ENCODE results near the gene ZNF691.

Gene ZNF691

GRCh38 chr1:42841010-42841409 is 5.4 kb upstream of the ZNF691 start:
- Mint-ChIP-seq H3K4me3 (no peak overlapping the region), H3K36me3 (ENCODE audit: insufficient read depth) (no peaks in the 10 kb centered on the region), H3K9me3 (no peaks in the 10 kb centered on the region), H3K4me1 (ENCODE audit: low read depth in 2 of 2) (no peaks in the 10 kb centered on the region), H3K27me3 (no peaks in the 10 kb centered on the region), H3K27ac (no peak overlapping the region)
- no peak for DNase-seq
- no peak for ATAC-seq (replicated peaks)

- peaks cover 0 to 3% of the 10 kb centered on the region in 2 donors for H3K4me1 Mint-ChIP-seq (ENCODE audit: low read depth in 2 of 2)
- ATAC-seq (replicated peaks) (no peak), DNase-seq (no peak)
- H3K4me3 Mint-ChIP-seq, result no peak overlapping the region
- no peaks in the 10 kb centered on the region for H3K9me3 Mint-ChIP-seq
- no peak overlapping the region for H3K27ac Mint-ChIP-seq
- no peaks in the 10 kb centered on the region for H3K36me3 Mint-ChIP-seq (ENCODE audit: insufficient read depth)
- no peaks in the 10 kb centered on the region for H3K27me3 Mint-ChIP-seq
Observed at GRCh38 chr1:42841440-42842147, 4.8 kb upstream of the ZNF691 start.

- peaks cover 20 to 22% of the 10 kb centered on the region in 2 donors for H3K4me1 Mint-ChIP-seq (ENCODE audit: low read depth in 2 of 2)
- no peak overlapping the region for H3K4me3 Mint-ChIP-seq
- no peaks in the 10 kb centered on the region for H3K36me3 Mint-ChIP-seq (ENCODE audit: insufficient read depth)
- DNase-seq (no peak), ATAC-seq (replicated peaks) (no peak)
- H3K27ac Mint-ChIP-seq, result no peak overlapping the region
- no peaks in the 10 kb centered on the region for H3K27me3 Mint-ChIP-seq
- no peaks in the 10 kb centered on the region for H3K9me3 Mint-ChIP-seq
Observed at GRCh38 chr1:42844592-42845140, 1.7 kb upstream of the ZNF691 start.

GRCh38 chr1:42845193-42845592 is 1.2 kb upstream of the ZNF691 start:
- H3K4me3 Mint-ChIP-seq, result no peak overlapping the region
- ATAC-seq (replicated peaks), result no peak
- no peak for DNase-seq
- peaks cover 22 to 26% of the 10 kb centered on the region in 2 donors for H3K4me1 Mint-ChIP-seq (ENCODE audit: low read depth in 2 of 2)
- H3K27me3 Mint-ChIP-seq, result no peaks in the 10 kb centered on the region
- no peaks in the 10 kb centered on the region for H3K36me3 Mint-ChIP-seq (ENCODE audit: insufficient read depth)
- no peaks in the 10 kb centered on the region for H3K9me3 Mint-ChIP-seq
- no peak overlapping the region for H3K27ac Mint-ChIP-seq

- Mint-ChIP-seq H3K9me3 (no peaks in the 10 kb centered on the region), H3K36me3 (ENCODE audit: insufficient read depth) (no peaks in the 10 kb centered on the region), H3K4me3 (peak overlapping the region; percentile 85 to 94), H3K27ac (peak overlapping the region; percentile 63 to 92), H3K4me1 (ENCODE audit: low read depth in 2 of 2) (peaks cover 22 to 26% of the 10 kb centered on the region in 2 donors), H3K27me3 (no peaks in the 10 kb centered on the region)
- DNase-seq (no peak), ATAC-seq (replicated peaks) (peak; percentile 5)
Observed at GRCh38 chr1:42845866-42846256, 552 bp upstream of the ZNF691 start.

- Mint-ChIP-seq H3K27me3 (no peaks in the 10 kb centered on the region), H3K4me1 (ENCODE audit: low read depth in 2 of 2) (peaks cover 22 to 26% of the 10 kb centered on the region in 2 donors), H3K9me3 (no peaks in the 10 kb centered on the region), H3K27ac (peak overlapping the region; percentile 63 to 92), H3K36me3 (ENCODE audit: insufficient read depth) (no peaks in the 10 kb centered on the region), H3K4me3 (peak overlapping the region; percentile 85 to 94)
- ATAC-seq (replicated peaks) (no peak), DNase-seq (no peak)
Observed at GRCh38 chr1:42847111-42847595, 740 bp downstream of the ZNF691 start.

GRCh38 chr1:42847721-42848460 is 1.5 kb downstream of the ZNF691 start:
- H3K36me3 Mint-ChIP-seq (ENCODE audit: insufficient read depth), result no peaks in the 10 kb centered on the region
- ATAC-seq (replicated peaks) (no peak), DNase-seq (no peak)
- no peaks in the 10 kb centered on the region for H3K27me3 Mint-ChIP-seq
- H3K9me3 Mint-ChIP-seq, result no peaks in the 10 kb centered on the region
- H3K4me1 Mint-ChIP-seq (ENCODE audit: low read depth in 2 of 2), result peaks cover 22 to 26% of the 10 kb centered on the region in 2 donors
- peak overlapping the region; percentile 85 to 94 for H3K4me3 Mint-ChIP-seq
- H3K27ac Mint-ChIP-seq, result peak overlapping the region; percentile 63 to 92

GRCh38 chr1:42848823-42849537 is 2.6 kb downstream of the ZNF691 start:
- Mint-ChIP-seq H3K4me3 (no peak overlapping the region), H3K27ac (peak overlapping the region; percentile 28 to 92), H3K9me3 (no peaks in the 10 kb centered on the region), H3K36me3 (ENCODE audit: insufficient read depth) (no peaks in the 10 kb centered on the region), H3K4me1 (ENCODE audit: low read depth in 2 of 2) (peaks cover 22 to 26% of the 10 kb centered on the region in 2 donors), H3K27me3 (no peaks in the 10 kb centered on the region)
- ATAC-seq (replicated peaks) (no peak), DNase-seq (no peak)

- DNase-seq (no peak), ATAC-seq (replicated peaks) (no peak)
- Mint-ChIP-seq H3K27me3 (no peaks in the 10 kb centered on the region), H3K4me3 (no peak overlapping the region), H3K9me3 (no peaks in the 10 kb centered on the region), H3K36me3 (ENCODE audit: insufficient read depth) (no peaks in the 10 kb centered on the region), H3K4me1 (ENCODE audit: low read depth in 2 of 2) (peaks cover 22 to 26% of the 10 kb centered on the region in 2 donors), H3K27ac (peak overlapping the region in 1 of 2 donors; percentile 5)
Observed at GRCh38 chr1:42849944-42850343, 3.5 kb downstream of the ZNF691 start.

GRCh38 chr1:42851420-42851819 is 5.0 kb downstream of the ZNF691 start:
- no peak for ATAC-seq (replicated peaks)
- peaks cover 2% of the 10 kb centered on the region for H3K36me3 Mint-ChIP-seq (ENCODE audit: insufficient read depth)
- H3K27ac Mint-ChIP-seq, result no peak overlapping the region
- no peaks in the 10 kb centered on the region for H3K27me3 Mint-ChIP-seq
- H3K4me1 Mint-ChIP-seq (ENCODE audit: low read depth in 2 of 2), result peaks cover 19 to 26% of the 10 kb centered on the region in 2 donors
- no peaks in the 10 kb centered on the region for H3K9me3 Mint-ChIP-seq
- H3K4me3 Mint-ChIP-seq, result no peak overlapping the region
- DNase-seq, result no peak

- Mint-ChIP-seq H3K27ac (no peak overlapping the region), H3K9me3 (no peaks in the 10 kb centered on the region), H3K4me1 (ENCODE audit: low read depth in 2 of 2) (peaks cover 17 to 23% of the 10 kb centered on the region in 2 donors), H3K4me3 (no peak overlapping the region), H3K27me3 (no peaks in the 10 kb centered on the region), H3K36me3 (ENCODE audit: insufficient read depth) (peaks cover 2% of the 10 kb centered on the region)
- DNase-seq (no peak), ATAC-seq (replicated peaks) (no peak)
Observed at GRCh38 chr1:42851960-42852607, 5.7 kb downstream of the ZNF691 start.

GRCh38 chr1:42852608-42852980 is 6.2 kb downstream of the ZNF691 start:
- H3K4me3 Mint-ChIP-seq, result no peak overlapping the region
- peaks cover 12 to 17% of the 10 kb centered on the region in 2 donors for H3K4me1 Mint-ChIP-seq (ENCODE audit: low read depth in 2 of 2)
- H3K27ac Mint-ChIP-seq, result no peak overlapping the region
- DNase-seq (no peak), ATAC-seq (replicated peaks) (no peak)
- H3K9me3 Mint-ChIP-seq, result no peaks in the 10 kb centered on the region
- H3K36me3 Mint-ChIP-seq (ENCODE audit: insufficient read depth), result peaks cover 2% of the 10 kb centered on the region
- H3K27me3 Mint-ChIP-seq, result no peaks in the 10 kb centered on the region
